ENCODE measurements around the gene SHISAL2A.

DNA sequence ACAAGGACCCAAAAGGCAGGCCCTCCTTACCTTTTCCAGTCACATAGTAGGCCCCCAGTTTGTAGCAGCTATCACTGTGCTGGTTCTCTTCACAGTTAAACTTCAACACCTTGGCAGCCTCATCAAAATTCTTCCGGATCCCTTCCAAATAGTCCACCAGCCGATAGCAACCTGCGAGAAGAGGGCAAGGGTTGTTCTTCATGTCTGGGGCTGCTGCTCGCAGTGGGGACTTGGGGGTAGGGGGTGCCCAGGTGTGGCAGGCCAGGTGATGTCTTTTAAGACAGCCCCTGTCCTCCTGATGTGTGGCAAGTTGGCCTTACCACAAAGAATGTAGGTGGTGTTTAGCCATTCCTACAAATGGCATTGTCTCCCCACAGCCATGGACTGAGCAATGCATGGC, 59.7 kb downstream of the SHISAL2A start:
- TF ChIP-seq POLR2A (IDR thresholded peaks at IDR 0.05), result no peak
- TF ChIP-seq, protein P1, sequence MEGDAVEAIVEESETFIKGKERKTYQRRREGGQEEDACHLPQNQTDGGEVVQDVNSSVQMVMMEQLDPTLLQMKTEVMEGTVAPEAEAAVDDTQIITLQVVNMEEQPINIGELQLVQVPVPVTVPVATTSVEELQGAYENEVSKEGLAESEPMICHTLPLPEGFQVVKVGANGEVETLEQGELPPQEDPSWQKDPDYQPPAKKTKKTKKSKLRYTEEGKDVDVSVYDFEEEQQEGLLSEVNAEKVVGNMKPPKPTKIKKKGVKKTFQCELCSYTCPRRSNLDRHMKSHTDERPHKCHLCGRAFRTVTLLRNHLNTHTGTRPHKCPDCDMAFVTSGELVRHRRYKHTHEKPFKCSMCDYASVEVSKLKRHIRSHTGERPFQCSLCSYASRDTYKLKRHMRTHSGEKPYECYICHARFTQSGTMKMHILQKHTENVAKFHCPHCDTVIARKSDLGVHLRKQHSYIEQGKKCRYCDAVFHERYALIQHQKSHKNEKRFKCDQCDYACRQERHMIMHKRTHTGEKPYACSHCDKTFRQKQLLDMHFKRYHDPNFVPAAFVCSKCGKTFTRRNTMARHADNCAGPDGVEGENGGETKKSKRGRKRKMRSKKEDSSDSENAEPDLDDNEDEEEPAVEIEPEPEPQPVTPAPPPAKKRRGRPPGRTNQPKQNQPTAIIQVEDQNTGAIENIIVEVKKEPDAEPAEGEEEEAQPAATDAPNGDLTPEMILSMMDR (IDR thresholded peaks at IDR 0.05), result no peak
- no peak for TF ChIP-seq EP300 (IDR thresholded peaks at IDR 0.05)
